GM18870 (cell line): ENCODE results near the gene LRP1.

Source experiments
- ATAC-seq: cut with Tn5 transposase; IDR thresholded peaks from one replicate; pipeline ENCODE4 v1.9.1; 2021; ENCODE audit warnings: moderate library complexity; ENCODE audit not compliant: unreplicated experiment

The LRP1 gene

DNA sequence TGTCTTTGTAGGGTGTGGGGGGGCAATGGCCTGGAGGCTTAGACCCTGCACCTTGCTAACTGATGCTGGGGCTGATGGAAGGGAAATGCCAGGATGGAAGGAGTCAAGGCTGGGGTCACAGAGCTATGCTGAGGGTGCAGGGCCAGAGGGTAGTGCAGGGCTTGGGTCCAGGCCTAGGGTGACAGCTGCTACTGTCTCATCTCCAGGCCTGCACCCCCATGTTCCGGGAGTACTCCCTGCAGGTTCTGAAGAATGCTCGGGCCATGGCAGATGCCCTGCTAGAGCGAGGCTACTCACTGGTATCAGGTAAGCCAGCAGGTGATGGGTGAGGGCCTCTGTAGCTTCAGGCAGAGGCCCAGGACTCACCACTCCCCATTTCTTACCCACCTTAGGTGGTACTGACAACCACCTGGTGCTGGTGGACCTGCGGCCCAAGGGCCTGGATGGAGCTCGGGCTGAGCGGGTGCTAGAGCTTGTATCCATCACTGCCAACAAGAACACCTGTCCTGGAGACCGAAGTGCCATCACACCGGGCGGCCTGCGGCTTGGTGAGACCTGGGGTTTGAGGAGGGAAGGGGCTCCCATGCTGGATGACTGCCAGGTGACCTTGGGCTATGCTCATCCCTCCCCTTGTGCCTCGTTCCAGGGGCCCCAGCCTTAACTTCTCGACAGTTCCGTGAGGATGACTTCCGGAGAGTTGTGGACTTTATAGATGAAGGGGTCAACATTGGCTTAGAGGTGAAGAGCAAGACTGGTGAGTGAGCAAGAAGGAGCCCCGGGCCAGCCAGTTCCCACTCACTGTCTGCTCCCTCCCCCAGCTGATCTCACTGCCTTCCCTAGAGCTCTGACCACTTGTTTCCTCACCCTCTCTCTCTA lies 105.3 kb downstream of the LRP1 start:
- no peak for ATAC-seq

DNA sequence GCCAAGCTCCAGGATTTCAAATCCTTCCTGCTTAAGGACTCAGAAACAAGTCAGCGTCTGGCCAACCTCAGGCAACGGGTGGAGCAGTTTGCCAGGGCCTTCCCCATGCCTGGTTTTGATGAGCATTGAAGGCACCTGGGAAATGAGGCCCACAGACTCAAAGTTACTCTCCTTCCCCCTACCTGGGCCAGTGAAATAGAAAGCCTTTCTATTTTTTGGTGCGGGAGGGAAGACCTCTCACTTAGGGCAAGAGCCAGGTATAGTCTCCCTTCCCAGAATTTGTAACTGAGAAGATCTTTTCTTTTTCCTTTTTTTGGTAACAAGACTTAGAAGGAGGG lies 105.9 kb downstream of the LRP1 start:
- no peak for ATAC-seq

DNA sequence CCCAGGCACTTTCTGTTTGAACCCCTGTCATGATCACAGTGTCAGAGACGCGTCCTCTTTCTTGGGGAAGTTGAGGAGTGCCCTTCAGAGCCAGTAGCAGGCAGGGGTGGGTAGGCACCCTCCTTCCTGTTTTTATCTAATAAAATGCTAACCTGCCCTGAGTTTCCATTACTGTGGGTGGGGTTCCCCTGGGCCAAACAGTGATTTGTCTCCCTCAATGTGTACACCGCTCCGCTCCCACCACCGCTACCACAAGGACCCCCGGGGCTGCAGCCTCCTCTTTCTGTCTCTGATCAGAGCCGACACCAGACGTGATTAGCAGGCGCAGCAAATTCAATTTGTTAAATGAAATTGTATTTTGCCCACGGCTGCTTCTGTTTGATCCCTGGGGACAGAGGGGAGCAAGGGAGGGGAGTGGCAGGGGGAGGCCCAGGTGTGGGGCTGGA lies 106.3 kb downstream of the LRP1 start:
- no peak for ATAC-seq

DNA sequence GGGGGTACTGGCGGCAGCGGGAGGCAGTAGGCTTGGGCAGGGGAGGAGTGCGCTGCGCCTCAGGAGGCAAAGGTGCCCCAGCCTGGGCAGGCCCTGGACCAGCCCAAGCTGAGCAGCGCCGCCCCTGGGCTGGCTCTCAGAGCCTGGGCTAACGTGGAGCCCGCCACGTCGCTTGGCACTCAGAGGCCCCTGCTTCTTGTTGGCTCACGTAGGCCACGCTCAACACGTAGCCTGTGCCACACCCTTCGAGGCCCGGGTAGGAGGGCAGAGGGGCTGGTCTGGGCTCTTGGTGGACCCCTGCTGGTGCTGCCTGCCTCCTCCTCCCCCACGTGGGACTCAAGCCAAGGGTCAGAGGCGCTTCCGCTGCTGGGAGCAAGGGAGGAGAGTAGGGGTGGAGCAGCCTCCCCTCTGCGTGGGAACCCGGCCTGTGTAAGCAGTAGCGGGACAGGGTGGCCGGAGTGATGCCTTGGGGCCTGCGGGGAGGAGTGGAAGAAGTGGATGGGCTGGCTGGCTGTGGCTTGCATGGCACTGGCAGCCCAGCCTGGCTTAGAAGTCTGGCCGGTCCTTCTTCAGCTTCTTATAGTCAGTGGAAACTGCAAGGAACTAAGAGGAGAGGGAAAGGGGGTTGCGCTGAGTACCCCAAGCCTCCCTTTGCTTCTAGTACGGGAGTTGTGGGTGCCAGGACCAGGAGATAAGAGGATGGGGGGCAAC lies 106.9 kb downstream of the LRP1 start:
- ATAC-seq: no peak

DNA sequence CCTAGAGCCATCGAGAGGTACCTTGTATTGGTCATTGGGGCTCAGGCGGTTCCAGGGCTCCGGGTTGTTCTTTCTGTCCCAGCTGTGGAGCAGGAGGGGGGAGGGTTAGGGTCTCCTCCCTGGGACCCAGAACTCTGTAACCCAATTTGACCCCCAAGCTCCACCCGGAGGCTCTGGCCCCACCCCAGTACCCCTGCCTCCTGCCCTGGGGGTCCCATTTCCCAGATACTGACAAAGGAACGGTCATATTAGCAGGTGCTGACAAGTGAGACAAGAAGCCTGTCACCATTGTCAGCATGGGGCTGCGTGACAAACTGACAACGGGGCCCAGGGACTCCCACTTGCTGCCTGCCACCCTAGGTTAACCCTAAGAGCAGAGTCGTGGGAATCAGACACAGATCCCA lies 107.4 kb downstream of the LRP1 start:
- no peak for ATAC-seq

DNA sequence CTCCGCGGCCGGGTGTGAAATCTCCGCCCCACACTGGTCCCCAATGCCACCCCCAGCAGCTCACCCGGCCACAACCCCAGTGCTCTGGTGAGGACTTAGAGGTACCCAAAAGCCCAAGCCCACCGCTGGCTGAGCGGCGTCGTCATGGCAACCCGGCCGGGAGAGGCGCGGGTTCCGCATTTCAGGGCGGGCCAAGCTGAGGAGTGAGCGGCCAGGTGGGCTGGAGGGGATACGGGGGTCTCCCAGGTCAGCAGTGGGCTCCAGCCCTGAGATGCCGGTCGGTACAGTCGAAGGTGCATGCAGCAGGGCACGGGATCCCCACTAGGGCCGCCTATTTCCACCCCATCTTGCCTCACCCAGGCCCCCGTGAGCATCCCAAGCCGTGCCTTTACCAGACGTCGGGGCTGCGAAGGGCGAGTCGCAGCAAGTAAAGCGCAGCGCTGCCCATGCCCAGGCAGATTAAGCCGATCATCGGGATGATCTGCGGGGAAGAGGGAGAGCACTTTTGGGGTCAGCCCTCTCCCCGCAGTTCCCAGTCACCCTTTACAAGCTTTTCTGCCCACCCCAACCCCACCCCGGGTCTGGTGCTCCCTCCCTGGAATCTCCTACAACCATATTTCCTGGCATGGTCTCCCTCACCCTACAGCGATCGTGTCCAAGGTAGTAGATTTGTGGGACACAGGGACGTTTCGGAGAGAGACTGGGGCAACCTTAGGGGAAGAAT lies 108.1 kb downstream of the LRP1 start:
- no peak for ATAC-seq

DNA sequence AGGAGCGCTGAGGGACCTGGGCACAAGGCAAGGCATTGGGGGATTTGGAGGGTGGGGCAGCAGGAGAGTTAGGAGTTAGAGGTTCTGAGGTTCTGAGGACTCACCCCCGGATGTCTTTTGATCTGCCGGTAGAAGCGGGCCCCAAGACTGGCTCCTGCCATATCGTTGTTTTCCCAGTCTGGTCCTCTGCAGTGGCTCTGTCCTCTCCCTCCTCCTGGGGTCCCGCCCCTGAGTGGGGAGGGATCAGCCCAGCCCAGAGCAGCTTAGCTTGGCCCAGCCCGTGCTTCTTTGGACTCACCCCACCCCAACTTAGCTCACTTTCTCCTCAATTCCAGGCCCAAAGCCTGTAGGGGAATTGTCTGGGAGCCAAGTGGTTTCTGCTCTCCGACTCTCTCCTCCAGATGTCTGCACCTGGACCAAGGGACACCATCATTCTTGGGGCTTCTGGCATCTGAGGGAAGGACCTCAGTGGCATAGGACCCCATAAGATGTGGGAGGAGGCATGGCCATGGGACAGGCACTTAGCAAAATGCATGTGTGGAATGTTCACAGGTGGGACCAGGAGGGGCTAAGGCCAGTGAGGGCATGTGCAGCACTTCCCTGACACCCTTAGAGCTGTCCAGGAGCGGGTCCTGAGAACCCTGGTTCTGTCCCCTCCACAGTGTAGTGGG lies 108.8 kb downstream of the LRP1 start:
- ATAC-seq: no peak

DNA sequence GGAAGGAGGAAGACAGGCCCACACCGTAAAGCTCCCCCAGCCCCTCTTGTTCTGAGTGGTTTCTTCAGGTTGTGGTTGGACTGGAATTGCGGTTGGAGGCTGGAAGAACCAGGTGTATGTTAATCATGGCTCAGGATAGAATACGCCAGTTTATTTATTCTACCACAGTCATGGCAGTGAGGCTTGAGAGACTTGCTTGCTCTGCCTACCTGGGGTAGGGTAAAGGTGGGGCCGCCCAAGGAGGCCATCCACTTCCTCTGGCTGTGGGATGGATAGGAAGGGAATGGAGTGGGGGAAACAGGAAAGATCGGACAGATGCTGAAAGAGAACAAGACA lies 109.3 kb downstream of the LRP1 start:
- ATAC-seq: no peak

DNA sequence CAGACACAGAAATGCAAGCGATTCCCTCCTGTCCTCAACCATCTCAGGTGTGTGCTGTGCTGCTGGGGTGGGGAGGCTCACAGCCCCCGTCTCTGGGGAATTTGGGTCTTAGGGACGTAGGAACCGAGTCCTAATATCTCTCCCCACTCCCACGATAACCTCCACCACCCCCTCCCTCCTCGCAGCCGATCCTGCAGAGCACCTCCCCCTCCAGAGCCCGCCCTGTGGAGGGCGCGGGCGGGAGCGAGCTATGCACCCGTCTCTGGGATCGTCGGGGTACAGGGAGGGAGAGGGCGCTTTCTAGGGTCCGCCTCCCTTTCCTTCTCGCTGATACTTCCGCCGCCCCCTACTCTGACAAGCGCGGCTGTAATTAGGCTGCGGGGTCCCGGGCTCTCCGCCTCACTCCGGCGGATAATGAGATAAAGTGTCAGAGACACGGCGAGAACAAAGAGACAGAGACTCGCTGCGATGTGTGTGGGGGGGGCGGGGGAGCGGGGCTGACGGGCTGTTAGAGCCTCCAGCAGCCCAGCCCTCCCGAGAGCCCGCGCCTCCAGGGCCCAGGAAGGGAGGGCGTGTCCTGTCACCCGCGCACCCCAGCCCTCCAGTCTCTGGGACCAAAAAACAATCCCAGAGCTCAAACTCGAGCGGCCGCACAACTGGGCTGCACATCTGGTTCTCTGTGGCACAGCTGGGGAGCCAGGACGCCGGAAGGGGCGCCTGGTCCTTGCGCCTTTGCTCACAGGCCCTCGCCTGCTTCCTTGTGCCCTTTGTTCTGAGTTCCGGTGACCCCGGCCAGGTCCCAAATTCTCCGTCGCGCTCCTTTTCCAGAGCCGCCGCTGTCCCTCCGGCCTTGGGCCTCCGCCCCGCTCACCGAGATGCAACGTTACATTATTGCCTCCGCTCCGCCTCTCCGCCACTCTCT lies 109.9 kb downstream of the LRP1 start:
- no peak for ATAC-seq

DNA sequence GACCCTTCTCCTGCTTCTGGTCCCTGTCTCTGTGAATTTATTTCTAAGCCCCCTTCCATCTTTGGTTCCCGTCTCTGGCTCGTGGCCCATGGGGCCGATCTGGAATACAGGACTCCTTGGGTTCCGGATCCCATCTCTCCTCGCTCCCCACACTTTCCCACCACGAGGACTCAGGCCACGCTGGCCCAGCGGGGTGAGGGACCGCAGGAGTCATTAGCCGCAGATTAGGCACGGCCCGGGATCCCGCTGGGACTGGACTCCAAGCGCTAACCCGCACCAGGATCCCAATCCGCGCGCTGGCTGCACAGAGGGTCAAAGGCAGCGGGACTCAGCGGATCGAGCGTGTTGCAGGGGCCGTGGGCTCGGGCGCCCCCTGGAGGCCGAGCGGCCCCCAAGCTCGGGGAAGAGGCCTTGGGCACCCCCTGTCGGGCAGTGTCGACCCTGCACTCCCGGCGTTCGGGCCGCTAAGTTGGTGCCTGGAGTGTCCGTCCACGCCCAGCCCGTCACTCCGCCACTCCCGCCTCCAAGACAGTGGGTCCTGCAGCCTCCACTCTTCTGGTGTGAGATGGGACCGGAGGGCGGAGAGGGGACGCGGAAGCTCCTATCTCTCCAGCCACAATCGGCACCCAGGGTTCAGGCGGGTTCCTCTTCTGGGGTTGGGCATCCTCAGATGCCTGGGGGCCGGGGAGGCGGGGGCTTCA lies 110.7 kb downstream of the LRP1 start:
- no peak for ATAC-seq

DNA sequence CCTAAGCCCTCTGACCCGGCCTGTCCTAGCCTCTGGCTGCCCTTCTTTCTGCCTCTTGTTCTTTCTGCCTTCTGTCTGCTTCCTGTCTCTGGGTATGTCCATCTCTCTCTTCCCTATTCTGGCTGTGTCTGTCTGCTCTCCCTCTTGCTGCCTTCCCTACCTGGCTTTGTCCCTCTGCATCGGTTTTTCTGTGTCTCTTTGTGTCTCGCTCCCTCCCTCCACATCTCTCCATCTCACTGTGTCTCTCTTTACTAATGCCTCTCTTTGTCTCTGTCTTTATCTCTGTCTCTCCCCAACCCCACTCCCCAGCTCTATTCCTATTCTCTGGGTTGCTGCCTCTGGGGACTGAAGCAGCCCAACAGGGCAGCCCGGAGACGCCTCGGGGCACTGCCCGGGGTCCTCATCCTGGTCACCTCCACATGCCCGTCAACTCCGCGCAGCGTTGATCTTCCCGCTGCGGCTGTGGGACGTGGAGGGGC lies 111.3 kb downstream of the LRP1 start:
- ATAC-seq: no peak

DNA sequence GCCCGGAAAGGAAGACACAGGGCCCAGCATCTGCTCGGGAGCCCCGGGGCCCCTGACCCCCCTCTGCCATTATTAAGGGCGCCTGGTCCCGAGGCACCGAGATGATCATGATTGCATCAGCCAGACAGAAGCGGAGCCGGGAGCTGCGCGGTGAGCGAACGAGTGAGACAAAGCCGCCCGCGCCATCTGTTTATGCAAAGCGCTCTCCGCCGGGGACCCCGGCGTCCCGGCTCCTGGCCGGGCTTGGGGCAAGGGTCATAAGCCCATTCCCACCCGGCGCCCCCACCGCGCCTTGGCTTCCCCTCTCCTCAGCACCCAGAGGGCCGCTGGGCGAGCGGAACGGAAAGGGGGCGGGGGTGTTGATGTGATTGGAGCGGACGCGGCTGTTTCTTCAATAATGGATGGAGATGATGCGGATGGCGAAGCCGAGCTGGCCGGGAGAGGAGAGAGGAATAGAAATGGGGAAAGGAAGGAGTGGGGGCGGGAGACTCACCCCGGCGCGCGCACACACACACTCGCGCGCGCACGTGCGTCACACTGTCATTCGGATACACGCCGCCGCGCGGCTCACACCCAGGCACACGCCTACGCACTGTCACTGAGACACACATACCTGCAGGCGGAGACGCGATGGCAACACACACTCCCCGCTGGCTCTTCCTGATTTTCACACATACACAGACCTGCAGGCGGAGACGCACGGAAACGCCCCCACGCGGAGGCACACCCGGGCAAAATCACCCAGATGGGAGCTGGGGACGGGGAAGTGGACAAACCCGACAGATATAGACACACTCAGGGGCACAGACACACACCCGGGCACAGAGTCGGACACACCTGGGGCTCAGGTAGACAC lies 112.0 kb downstream of the LRP1 start:
- no peak for ATAC-seq

DNA sequence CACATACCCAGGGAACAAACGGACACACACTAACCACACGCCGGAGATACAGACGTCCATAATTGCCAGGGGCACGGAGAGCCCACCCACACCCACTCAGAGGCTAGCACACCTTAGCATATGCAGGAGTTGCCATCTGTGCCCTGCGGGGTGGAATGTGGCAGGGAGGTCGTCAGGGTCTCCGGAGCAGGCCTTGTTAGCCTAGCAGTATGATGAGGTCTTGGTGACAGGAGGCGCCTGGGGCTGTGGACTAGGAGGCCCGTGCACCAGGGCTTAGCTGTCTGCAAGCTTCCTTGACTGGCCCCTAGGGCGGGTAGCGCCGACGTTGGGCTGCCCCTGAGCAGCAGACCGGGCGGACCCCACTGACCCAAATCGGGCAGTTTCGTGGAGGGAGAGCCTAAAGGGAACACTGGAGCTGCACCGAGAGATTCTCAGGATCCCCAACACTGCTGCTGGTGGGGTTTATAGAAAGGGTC lies 112.7 kb downstream of the LRP1 start:
- ATAC-seq: no peak

DNA sequence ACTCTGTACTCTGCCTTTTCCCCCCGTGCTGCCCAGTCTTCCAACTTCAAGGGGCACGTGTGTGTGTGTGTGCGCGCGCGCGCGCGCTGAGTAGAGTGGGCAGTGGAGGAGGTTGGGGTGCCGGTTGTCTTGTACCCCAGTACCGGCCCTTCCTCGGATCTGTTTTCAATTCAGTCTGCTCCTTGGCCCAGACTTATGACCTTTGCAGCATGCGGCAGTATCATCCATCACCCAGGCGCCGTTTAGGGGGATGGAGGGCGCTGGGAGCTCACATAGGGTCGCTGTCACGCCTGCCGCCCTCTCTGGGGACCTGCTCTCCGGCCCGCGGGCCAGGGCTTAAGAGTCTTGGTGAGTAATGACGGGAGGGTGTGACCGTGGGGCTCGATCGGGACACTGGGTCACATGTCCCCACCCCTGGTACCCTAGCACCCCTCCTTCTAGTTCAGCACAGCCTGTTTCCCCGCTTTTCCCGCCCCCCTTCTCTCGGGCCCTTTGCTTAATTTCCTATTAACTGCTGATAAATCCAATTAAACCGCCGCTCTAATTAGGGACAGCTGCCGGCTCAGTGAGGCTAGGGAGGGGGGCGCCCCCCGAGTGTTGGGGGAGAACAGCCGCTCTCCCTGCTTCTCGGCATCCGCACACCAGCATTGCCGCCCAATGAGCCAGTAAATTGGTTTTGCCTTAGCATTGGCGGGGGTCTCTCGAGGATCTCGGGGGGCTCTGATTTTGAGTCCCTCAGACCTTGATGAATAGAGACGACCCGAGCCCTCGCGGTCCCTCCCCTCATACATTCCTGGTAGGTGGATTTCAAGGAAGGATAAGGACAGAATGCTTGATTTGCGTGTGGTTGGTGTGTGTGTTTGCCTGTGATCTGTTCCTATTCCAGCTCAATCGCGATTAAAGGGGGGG lies 113.4 kb downstream of the LRP1 start:
- no peak for ATAC-seq

DNA sequence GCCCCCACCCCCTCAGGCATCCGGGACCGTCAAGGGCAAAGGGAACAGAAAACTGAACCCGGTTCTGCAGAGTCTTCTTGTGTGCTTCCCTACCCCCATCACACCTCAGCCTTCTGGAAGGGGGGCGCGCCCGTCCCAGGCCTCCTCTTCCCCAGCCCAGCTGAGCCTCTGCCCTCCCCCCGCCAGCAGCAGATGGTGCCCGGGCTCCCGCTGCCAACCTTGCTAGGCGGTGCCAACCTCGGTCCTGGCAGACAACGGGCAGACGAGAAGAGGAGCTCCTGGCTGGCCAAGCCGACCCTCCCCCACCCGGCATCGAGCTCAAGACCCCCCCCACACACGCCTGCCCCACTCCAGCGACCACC lies 114.0 kb downstream of the LRP1 start:
- ATAC-seq: no peak

DNA sequence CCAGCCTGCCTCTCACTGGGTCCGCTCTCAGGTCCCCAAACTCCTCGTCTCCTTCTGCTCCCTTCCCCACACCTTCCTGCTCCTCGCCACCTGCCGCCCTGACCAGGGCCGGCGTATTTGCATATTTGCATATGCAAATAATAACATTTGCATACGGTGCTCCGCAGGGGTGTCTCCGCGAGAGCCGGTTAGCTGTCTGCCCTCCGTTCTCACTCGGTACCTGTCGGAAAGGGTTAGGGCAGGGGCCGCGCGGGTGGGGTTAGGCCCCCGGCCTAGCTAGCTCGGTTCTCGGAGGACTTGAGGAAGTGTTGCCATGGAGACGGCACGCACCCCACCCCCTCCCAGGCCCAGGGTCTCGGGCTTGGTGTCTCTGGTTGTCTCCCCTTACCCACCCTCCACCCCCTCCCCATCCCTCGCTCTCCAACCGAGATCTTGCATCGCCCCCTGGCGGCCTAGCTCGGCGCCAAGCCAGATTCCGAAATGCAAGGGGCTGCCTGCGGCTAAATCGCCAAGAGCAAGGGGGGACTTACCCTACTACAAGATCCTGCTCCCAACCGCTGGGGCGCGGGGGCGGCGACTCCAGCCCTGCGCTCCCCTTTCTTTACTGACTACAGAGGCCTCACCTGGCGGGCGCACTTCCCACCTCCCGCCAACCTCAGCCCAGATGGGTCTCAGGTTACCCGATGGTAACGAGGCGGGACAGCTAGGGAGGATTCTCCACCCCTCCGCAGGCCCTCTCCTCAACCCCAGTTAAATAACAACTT lies 114.6 kb downstream of the LRP1 start:
- no peak for ATAC-seq
